ENCODE data around the gene ADGRV1.
"Not testable (repeated sequence)": the region's sequence is repeated elsewhere in the genome, so short reads cannot be mapped to it uniquely, and the experiment has no call there.

The ADGRV1 gene

GRCh38 chr5:90793183-90793582, 234.6 kb downstream of the ADGRV1 start:
- Mint-ChIP-seq H3K9me3 (peaks cover 9% of the 10 kb centered on the region), H3K36me3 (ENCODE audit: insufficient read depth) (peaks cover 1% of the 10 kb centered on the region), H3K4me1 (no peaks in the 10 kb centered on the region), H3K27ac (ENCODE audit: low read depth) (no peak overlapping the region), H3K27me3 (peaks cover 46% of the 10 kb centered on the region), H3K4me3 (no peak overlapping the region)
- ATAC-seq (replicated peaks; ENCODE audit: extremely low read depth, poor library complexity, severe bottlenecking) (no peak), DNase-seq (ENCODE audit: low spot score in 2 of 2) (no peak)

GRCh38 chr5:90796919-90797318, 238.3 kb downstream of the ADGRV1 start:
- H3K27ac Mint-ChIP-seq (ENCODE audit: low read depth): not testable (repeated sequence)

GRCh38 chr5:90800082-90800481, 241.5 kb downstream of the ADGRV1 start:
- H3K27me3 Mint-ChIP-seq: peaks cover 43% of the 10 kb centered on the region
- not testable (repeated sequence) for H3K4me3 Mint-ChIP-seq; DNase-seq (ENCODE audit: low spot score in 2 of 2); H3K27ac Mint-ChIP-seq (ENCODE audit: low read depth); H3K36me3 Mint-ChIP-seq (ENCODE audit: insufficient read depth); H3K9me3 Mint-ChIP-seq; ATAC-seq (replicated peaks; ENCODE audit: extremely low read depth, poor library complexity, severe bottlenecking); H3K4me1 Mint-ChIP-seq

More at GRCh38 chr5:90796919-90797318, 238.3 kb downstream of the ADGRV1 start:
- not testable (repeated sequence) for H3K36me3 Mint-ChIP-seq (ENCODE audit: insufficient read depth); H3K4me3 Mint-ChIP-seq; H3K9me3 Mint-ChIP-seq; DNase-seq (ENCODE audit: low spot score in 2 of 2); ATAC-seq (replicated peaks; ENCODE audit: extremely low read depth, poor library complexity, severe bottlenecking); H3K4me1 Mint-ChIP-seq
- H3K27me3 Mint-ChIP-seq: peaks cover 47% of the 10 kb centered on the region

- H3K36me3 Mint-ChIP-seq (ENCODE audit: insufficient read depth); H3K4me1 Mint-ChIP-seq; H3K27ac Mint-ChIP-seq (ENCODE audit: low read depth); DNase-seq (ENCODE audit: low spot score in 2 of 2); H3K4me3 Mint-ChIP-seq; H3K9me3 Mint-ChIP-seq; ATAC-seq (replicated peaks; ENCODE audit: extremely low read depth, poor library complexity, severe bottlenecking): not testable (repeated sequence)
- peaks cover 43% of the 10 kb centered on the region for H3K27me3 Mint-ChIP-seq
Measured at GRCh38 chr5:90800515-90800914, 241.9 kb downstream of the ADGRV1 start.

GRCh38 chr5:90802474-90803317, 244.1 kb downstream of the ADGRV1 start:
- Mint-ChIP-seq H3K27ac (ENCODE audit: low read depth) (no peak overlapping the region), H3K4me1 (no peaks in the 10 kb centered on the region), H3K36me3 (ENCODE audit: insufficient read depth) (no peaks in the 10 kb centered on the region), H3K4me3 (no peak overlapping the region), H3K9me3 (no peaks in the 10 kb centered on the region), H3K27me3 (peaks cover 22% of the 10 kb centered on the region)
- ATAC-seq (replicated peaks; ENCODE audit: extremely low read depth, poor library complexity, severe bottlenecking) (no peak), DNase-seq (ENCODE audit: low spot score in 2 of 2) (no peak)

- H3K9me3 Mint-ChIP-seq: no peaks in the 10 kb centered on the region
- H3K36me3 Mint-ChIP-seq (ENCODE audit: insufficient read depth): no peaks in the 10 kb centered on the region
- H3K27me3 Mint-ChIP-seq: peaks cover 22% of the 10 kb centered on the region
- ATAC-seq (replicated peaks; ENCODE audit: extremely low read depth, poor library complexity, severe bottlenecking) (no peak), DNase-seq (ENCODE audit: low spot score in 2 of 2) (no peak)
- H3K4me1 Mint-ChIP-seq: no peaks in the 10 kb centered on the region
- no peak overlapping the region for H3K4me3 Mint-ChIP-seq
- H3K27ac Mint-ChIP-seq (ENCODE audit: low read depth): no peak overlapping the region
Measured at GRCh38 chr5:90803381-90803780, 244.8 kb downstream of the ADGRV1 start.

- no peak for ATAC-seq (replicated peaks; ENCODE audit: extremely low read depth, poor library complexity, severe bottlenecking)
- no peaks in the 10 kb centered on the region for H3K36me3 Mint-ChIP-seq (ENCODE audit: insufficient read depth)
- peaks cover 19% of the 10 kb centered on the region for H3K27me3 Mint-ChIP-seq
- no peaks in the 10 kb centered on the region for H3K9me3 Mint-ChIP-seq
- no peak overlapping the region for H3K4me3 Mint-ChIP-seq
- no peaks in the 10 kb centered on the region for H3K4me1 Mint-ChIP-seq
- DNase-seq (ENCODE audit: low spot score in 2 of 2): no peak
- no peak overlapping the region for H3K27ac Mint-ChIP-seq (ENCODE audit: low read depth)
Measured at GRCh38 chr5:90803876-90804275, 245.3 kb downstream of the ADGRV1 start.

GRCh38 chr5:90807496-90807895, 248.9 kb downstream of the ADGRV1 start:
- Mint-ChIP-seq H3K27me3 (peaks cover 8% of the 10 kb centered on the region), H3K4me1 (no peaks in the 10 kb centered on the region), H3K9me3 (no peaks in the 10 kb centered on the region), H3K36me3 (ENCODE audit: insufficient read depth) (no peaks in the 10 kb centered on the region), H3K27ac (ENCODE audit: low read depth) (no peak overlapping the region), H3K4me3 (no peak overlapping the region)
- DNase-seq (ENCODE audit: low spot score in 2 of 2) (no peak), ATAC-seq (replicated peaks; ENCODE audit: extremely low read depth, poor library complexity, severe bottlenecking) (no peak)

- H3K4me1 Mint-ChIP-seq: no peaks in the 10 kb centered on the region
- no peak overlapping the region for H3K27ac Mint-ChIP-seq (ENCODE audit: low read depth)
Measured at GRCh38 chr5:90809311-90810056, 250.9 kb downstream of the ADGRV1 start.

GRCh38 chr5:90810211-90810610, 251.6 kb downstream of the ADGRV1 start:
- no peaks in the 10 kb centered on the region for H3K9me3 Mint-ChIP-seq
- no peaks in the 10 kb centered on the region for H3K4me1 Mint-ChIP-seq
- no peak overlapping the region for H3K4me3 Mint-ChIP-seq
- ATAC-seq (replicated peaks; ENCODE audit: extremely low read depth, poor library complexity, severe bottlenecking): no peak
- no peaks in the 10 kb centered on the region for H3K36me3 Mint-ChIP-seq (ENCODE audit: insufficient read depth)
- H3K27ac Mint-ChIP-seq (ENCODE audit: low read depth): no peak overlapping the region
- H3K27me3 Mint-ChIP-seq: peaks cover 8% of the 10 kb centered on the region
- DNase-seq (ENCODE audit: low spot score in 2 of 2): no peak

More at GRCh38 chr5:90809311-90810056, 250.9 kb downstream of the ADGRV1 start:
- no peaks in the 10 kb centered on the region for H3K9me3 Mint-ChIP-seq
- no peak for DNase-seq (ENCODE audit: low spot score in 2 of 2)
- peaks cover 8% of the 10 kb centered on the region for H3K27me3 Mint-ChIP-seq
- no peak for ATAC-seq (replicated peaks; ENCODE audit: extremely low read depth, poor library complexity, severe bottlenecking)
- H3K4me3 Mint-ChIP-seq: no peak overlapping the region
- no peaks in the 10 kb centered on the region for H3K36me3 Mint-ChIP-seq (ENCODE audit: insufficient read depth)

- Mint-ChIP-seq H3K4me3 (no peak overlapping the region), H3K4me1 (no peaks in the 10 kb centered on the region), H3K27ac (ENCODE audit: low read depth) (no peak overlapping the region), H3K36me3 (ENCODE audit: insufficient read depth) (no peaks in the 10 kb centered on the region), H3K27me3 (peaks cover 2% of the 10 kb centered on the region), H3K9me3 (no peaks in the 10 kb centered on the region)
- ATAC-seq (replicated peaks; ENCODE audit: extremely low read depth, poor library complexity, severe bottlenecking) (no peak), DNase-seq (ENCODE audit: low spot score in 2 of 2) (no peak)
Measured at GRCh38 chr5:90813392-90813791, 254.8 kb downstream of the ADGRV1 start.

- not testable (repeated sequence) for H3K27ac Mint-ChIP-seq (ENCODE audit: low read depth); ATAC-seq (replicated peaks; ENCODE audit: extremely low read depth, poor library complexity, severe bottlenecking); H3K4me3 Mint-ChIP-seq; DNase-seq (ENCODE audit: low spot score in 2 of 2); H3K36me3 Mint-ChIP-seq (ENCODE audit: insufficient read depth); H3K9me3 Mint-ChIP-seq; H3K4me1 Mint-ChIP-seq
- H3K27me3 Mint-ChIP-seq: peaks cover 21% of the 10 kb centered on the region
Measured at GRCh38 chr5:90822062-90822461, 263.5 kb downstream of the ADGRV1 start.

- H3K27ac Mint-ChIP-seq (ENCODE audit: low read depth): no peak overlapping the region
- no peaks in the 10 kb centered on the region for H3K9me3 Mint-ChIP-seq
- no peaks in the 10 kb centered on the region for H3K36me3 Mint-ChIP-seq (ENCODE audit: insufficient read depth)
- DNase-seq (ENCODE audit: low spot score in 2 of 2): no peak
- ATAC-seq (replicated peaks; ENCODE audit: extremely low read depth, poor library complexity, severe bottlenecking): no peak
- H3K27me3 Mint-ChIP-seq: peaks cover 21% of the 10 kb centered on the region
- H3K4me1 Mint-ChIP-seq: no peaks in the 10 kb centered on the region
- H3K4me3 Mint-ChIP-seq: no peak overlapping the region
Measured at GRCh38 chr5:90824436-90824835, 265.8 kb downstream of the ADGRV1 start.

Data from central memory CD8-positive, alpha-beta T cell (primary cell).